OCI-LY7 (cell line): ENCODE results near the gene MGME1.

ENCODE experiments used
- EZH2phosphoT487 ChIP-seq: fragments of 200-600 bp; sonication (generic); IDR thresholded peaks from 2 replicates; pipeline ENCODE4 v1.6.1; 2018; ENCODE audit warnings: low read depth, borderline replicate concordance, mild to moderate bottlenecking, mixed run types, antibody characterized with exemption, low read length, moderate library complexity, mixed read lengths
- TF ChIP-seq, protein P1 (sequence below): fragments of 200-600 bp; sonication (generic); conservative IDR thresholded peaks from 2 replicates; pipeline ENCODE4 v1.5.1; 2014; ENCODE audit warnings: mild to moderate bottlenecking, antibody characterized with exemption, low read length, moderate library complexity, mixed read lengths

DNA sequence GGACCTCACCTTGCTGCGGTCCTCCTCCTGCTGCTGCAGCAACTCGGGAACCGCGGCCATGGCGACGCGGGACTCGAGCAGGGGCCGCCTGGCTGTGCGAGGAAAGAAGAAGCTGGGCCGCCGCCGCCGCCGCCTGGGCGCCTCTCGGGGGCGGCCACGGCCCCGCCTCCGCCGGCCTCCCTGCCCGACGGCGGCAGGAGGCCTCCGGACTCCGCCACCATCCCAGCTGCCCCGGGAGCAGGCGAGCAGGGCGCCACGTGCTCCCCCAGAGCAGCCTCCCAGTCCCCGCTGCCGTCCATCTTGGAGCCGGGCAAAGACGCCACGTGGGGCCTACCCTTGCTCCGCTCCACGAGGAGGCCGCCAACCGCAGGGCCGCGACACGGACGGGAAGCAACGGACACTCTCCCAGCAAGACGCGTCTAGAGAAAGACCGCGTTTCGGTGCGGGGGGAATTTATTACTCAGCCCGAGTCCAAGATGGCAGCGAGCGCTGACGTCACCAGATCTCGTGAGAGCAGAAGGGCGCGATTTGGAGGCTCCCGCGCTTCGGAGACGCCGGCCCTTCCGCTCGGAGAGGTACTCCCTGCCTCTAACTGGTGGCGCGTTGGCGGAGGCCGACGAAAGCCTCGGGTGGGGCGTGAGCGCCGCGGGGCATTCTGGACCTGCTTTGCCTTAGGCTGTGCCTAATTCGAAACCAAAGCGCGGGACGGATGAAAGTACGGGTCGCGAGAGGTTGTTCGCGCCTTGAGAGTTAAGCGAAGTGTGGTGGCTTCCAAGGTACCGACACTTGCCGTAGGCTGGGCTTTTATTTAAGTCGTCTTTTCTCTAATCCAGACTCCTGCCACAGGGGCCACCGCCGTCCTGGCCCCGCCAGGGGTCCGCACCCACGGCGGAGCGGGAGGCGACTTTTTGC lies at the start of gene MGME1, which contains the start of gene SNX5:
- TF ChIP-seq, protein P1, sequence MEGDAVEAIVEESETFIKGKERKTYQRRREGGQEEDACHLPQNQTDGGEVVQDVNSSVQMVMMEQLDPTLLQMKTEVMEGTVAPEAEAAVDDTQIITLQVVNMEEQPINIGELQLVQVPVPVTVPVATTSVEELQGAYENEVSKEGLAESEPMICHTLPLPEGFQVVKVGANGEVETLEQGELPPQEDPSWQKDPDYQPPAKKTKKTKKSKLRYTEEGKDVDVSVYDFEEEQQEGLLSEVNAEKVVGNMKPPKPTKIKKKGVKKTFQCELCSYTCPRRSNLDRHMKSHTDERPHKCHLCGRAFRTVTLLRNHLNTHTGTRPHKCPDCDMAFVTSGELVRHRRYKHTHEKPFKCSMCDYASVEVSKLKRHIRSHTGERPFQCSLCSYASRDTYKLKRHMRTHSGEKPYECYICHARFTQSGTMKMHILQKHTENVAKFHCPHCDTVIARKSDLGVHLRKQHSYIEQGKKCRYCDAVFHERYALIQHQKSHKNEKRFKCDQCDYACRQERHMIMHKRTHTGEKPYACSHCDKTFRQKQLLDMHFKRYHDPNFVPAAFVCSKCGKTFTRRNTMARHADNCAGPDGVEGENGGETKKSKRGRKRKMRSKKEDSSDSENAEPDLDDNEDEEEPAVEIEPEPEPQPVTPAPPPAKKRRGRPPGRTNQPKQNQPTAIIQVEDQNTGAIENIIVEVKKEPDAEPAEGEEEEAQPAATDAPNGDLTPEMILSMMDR = no peak
- no peak for TF ChIP-seq EZH2phosphoT487
